HG02588 (cell line): Measurements from ENCODE around the gene C3orf38.
"Not testable (repeated sequence)": the region's sequence is repeated elsewhere in the genome, so short reads cannot be mapped to it uniquely, and the experiment has no call there.

ENCODE experiments used
- ATAC-seq: cut with Tn5 transposase; IDR thresholded peaks from one replicate; pipeline ENCODE4 v1.9.1; 2021; ENCODE audit warnings: mild to moderate bottlenecking, moderate library complexity; ENCODE audit not compliant: unreplicated experiment

The C3orf38 gene

DNA sequence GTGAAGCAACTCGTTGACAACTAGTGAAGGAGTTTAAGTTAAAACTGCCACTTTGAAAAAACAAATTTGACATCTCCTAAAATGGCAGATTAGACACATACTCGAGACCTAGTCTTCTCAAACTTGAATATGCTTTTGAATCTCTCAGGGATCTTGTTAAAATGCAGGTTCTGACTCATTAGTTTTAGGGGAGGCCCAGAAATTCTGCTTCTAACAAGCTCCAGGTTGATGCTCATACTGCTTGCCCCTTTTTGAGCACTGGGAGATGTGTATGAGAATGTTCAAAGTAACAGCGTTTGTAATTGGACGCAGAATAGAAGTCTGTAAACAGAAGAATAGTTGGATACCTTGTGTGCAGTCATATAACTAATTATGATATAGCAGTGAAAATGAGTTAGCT lies 1.6 kb downstream of the C3orf38 start:
- no peak for ATAC-seq

GRCh38 chr3:88152841-88153240 lies 3.1 kb downstream of the C3orf38 start:
- ATAC-seq = no peak

DNA sequence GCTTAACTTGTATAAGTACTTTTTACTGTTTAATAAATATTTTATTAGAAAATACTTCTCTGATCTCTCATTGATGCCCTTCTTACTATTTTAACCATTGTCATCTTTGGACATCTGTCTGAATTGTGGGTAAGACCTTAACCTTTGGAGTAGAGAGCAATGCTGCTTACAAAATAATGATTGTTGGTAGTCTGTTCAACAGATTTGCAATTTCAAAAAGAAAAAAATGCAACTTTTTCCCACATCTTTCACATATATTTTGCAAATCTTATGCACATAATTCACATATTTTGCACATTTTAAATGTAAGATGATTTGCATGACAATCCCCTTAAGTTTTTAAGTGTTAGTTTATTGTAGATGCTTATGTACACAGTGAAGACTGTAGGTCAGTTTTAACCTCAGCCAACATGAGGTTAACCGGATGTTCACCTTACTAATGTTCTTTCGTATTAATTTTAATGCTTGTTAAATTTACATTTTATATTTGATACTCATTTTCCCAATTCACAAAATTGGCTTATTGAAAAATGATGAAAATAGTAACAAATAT lies 16.7 kb downstream of the C3orf38 start:
- ATAC-seq = no peak

- ATAC-seq = no peak
Measured at GRCh38 chr3:88167173-88167572, 17.4 kb downstream of the C3orf38 start.

- no peak for ATAC-seq
Measured at GRCh38 chr3:88167704-88168103, 17.9 kb downstream of the C3orf38 start.

- no peak for ATAC-seq
Measured at GRCh38 chr3:88168171-88168570, 18.4 kb downstream of the C3orf38 start.

- ATAC-seq = peak; percentile 75
Measured at GRCh38 chr3:88180398-88180999, 30.7 kb downstream of the C3orf38 start.

- ATAC-seq = not testable (repeated sequence)
Measured at GRCh38 chr3:88182165-88182918, 32.6 kb downstream of the C3orf38 start.

- ATAC-seq = no peak
Measured at GRCh38 chr3:88188436-88188835, 38.7 kb downstream of the C3orf38 start.

- peak; percentile 98 for ATAC-seq
Measured at GRCh38 chr3:88189361-88189810, 39.6 kb downstream of the C3orf38 start.

DNA sequence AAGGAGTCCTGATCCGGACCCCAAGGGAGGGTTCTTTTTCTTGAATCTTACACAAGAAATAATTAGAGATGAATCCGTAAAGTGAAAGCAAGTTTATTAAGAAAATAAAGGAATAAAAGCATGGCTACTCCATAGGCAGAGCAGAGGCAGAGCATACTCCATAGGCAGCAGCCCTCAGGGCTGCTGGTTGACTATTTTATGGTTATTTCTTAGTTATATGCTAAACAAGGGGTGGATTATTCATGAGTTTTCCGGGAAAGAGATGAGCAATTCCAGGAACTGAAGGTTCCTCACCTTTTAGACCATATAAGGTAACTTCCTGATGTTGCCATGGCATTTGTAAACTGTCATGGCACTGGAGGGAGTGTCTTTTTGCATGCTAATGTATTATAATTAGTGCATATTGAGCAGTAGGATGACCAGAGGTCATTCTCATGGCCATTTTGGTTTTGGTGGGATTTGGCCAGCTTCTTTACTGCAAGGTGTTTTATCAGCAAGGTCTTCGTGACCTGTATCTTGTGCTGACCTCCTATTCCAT lies 42.2 kb downstream of the C3orf38 start:
- ATAC-seq = no peak

DNA sequence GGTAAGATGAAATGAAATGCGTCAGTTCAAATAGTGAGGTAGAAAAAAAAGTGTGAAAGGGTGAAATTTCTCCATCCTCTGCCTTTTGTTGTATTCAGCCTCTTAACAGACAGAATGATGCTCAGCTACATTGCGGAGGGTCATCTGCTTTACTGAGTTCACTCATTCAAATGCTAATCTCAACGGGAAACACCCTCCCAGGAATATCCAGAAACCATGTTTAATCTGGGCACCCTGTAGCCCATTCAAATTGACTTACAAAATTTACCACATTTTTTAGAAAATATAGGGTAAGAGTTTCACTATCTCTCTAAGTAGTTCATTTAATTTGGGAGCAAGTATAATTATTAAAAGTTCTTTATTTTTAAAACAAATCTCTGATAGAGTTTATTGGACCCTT lies 42.9 kb downstream of the C3orf38 start:
- no peak for ATAC-seq

DNA sequence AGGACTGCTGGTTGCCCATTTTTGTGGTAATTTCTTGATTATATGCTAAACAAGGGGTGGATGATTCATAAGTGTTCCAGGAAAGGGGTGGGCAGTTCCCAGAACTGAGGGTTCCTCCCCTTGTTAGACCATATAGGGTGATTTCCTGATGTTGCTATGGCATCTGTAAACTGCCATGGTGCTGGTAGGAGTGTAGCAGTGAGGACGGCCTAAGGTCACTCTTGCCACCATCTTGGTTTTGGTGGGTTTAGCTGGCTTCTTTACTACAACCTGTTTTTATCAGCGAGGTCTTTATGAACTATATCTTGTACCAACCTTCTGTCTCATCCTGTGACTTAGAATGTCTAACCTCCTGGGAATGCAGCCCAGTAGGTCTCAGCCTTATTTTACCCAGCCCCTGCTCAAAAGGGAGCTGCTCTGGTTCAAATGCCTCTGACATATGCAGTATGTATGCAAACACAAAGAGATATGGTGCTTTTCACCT lies 46.2 kb downstream of the C3orf38 start:
- no peak for ATAC-seq

- ATAC-seq = no peak
Measured at GRCh38 chr3:88198121-88198520, 48.4 kb downstream of the C3orf38 start.

DNA sequence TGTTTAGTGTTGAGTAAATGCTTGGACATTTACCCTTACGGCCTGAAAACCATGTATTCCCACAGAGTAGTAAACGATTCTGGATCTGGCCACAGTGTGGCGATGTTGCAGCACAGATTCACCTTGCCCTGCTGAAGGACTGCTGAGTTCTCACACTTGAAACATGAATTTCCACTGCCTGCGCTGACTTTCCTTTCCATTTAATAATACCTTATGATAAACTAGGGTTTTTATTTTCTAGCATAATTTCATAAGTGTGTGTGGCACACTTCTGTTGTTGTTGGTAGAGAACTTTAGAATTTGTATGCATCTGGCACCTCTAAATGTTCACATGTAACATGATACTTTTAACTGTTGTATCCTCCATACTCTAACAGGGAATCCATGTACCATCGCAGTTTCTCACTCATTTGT lies 53.9 kb downstream of the C3orf38 start:
- ATAC-seq = peak; percentile 97
